ENCODE data around the gene CRYBG3. TPM values are rescaled to one million over a fixed set of nuclear protein-coding genes. Genes with fewer than 3 reads are reported as not detected.

CRYBG3 gene
- total RNA-seq, 1 experiment from 2014 or later, result 5.9 TPM

GRCh38 chr3:97932387-97932801 lies 110.6 kb downstream of the CRYBG3 start:
- H3K18ac ChIP-seq (ENCODE audit: insufficient read length, low read depth, low read length), result no peak overlapping the region
- no peak overlapping the region for H3K56ac ChIP-seq (ENCODE audit: insufficient read length, low read depth, low read length)
- H3K36me3 Mint-ChIP-seq (ENCODE audit: insufficient read depth in 1 of 3, low read depth in 3 of 3), result peaks cover 0 to 2% (median 0%) of the 10 kb centered on the region in 3 experiments; a peak in 4 of 7 replicates
- no peak overlapping the region for H3K27ac ChIP-seq (ENCODE audit: insufficient read length, low read depth, low read length)
- H3K27me3 Mint-ChIP-seq (ENCODE audit: low read depth), result no peaks in the 10 kb centered on the region
- no peak for TF ChIP-seq CTCF (conservative IDR thresholded peaks at IDR 0.05)
- no peak overlapping the region for H4K8ac ChIP-seq (replicated peaks; ENCODE audit: insufficient read length, low read depth, low read length)
- no peak overlapping the region for H2BK5ac ChIP-seq (ENCODE audit: insufficient read length, low read length)
- no peaks in the 10 kb centered on the region for H4K20me1 ChIP-seq (ENCODE audit: control insufficient read depth, insufficient read depth, insufficient read length)
- no peak overlapping the region for H2BK12ac ChIP-seq (ENCODE audit: insufficient read length, low read depth, low read length)
- no peaks in the 10 kb centered on the region for H3K27me3 ChIP-seq (ENCODE audit: insufficient read depth, low read length)
- H3K4me1 ChIP-seq (ENCODE audit: insufficient read depth, low read length), result no peaks in the 10 kb centered on the region
- no peak overlapping the region; the same call in 1 of the 2 replicates for H3K14ac ChIP-seq (ENCODE audit: insufficient read depth, low read length)
- H3K9me3 ChIP-seq (ENCODE audit: control insufficient read depth, low read depth, low read length), result no peaks in the 10 kb centered on the region
- no peak overlapping the region for H2BK15ac ChIP-seq (ENCODE audit: low read depth, low read length)
- no peaks in the 10 kb centered on the region for H3K79me2 ChIP-seq (ENCODE audit: insufficient read depth, low read length)
- H3K4ac ChIP-seq (ENCODE audit: low read depth, low read length), result no peak overlapping the region
- H2BK20ac ChIP-seq (ENCODE audit: low read depth, low read length, poor library complexity, severe bottlenecking), result no peak overlapping the region
- H3K27ac Mint-ChIP-seq, result peak overlapping the region in 1 of 3 experiments; percentile 42; a peak in 1 of 7 replicates
- DNase-seq, result no peak
- H4K5ac ChIP-seq (ENCODE audit: insufficient read length, low read depth, low read length), result no peak overlapping the region
- no peak overlapping the region for H3K4me3 Mint-ChIP-seq
- no peak overlapping the region for H4K91ac ChIP-seq (ENCODE audit: insufficient read length, low read depth, low read length)
- no CpG with 5 or more reads among the region's 4 CpGs for WGBS (ENCODE audit: extremely low coverage, insufficient read length, low lambda C conversion rate)
- H3K23me2 ChIP-seq (ENCODE audit: insufficient read length, low read depth, low read length, poor library complexity, severe bottlenecking), result no peaks in the 10 kb centered on the region
- no peak overlapping the region for H2AK5ac ChIP-seq (ENCODE audit: insufficient read length, low read length)
- H3K4me2 ChIP-seq (ENCODE audit: insufficient read depth, insufficient read length, low read length), result no peak overlapping the region
- H3K79me1 ChIP-seq (ENCODE audit: insufficient read depth, low read depth, low read length, poor library complexity, severe bottlenecking), result no peaks in the 10 kb centered on the region
- H3K9ac ChIP-seq (ENCODE audit: extremely low read depth, insufficient read length, low read length), result no peak overlapping the region
- H3K9me3 Mint-ChIP-seq, result no peaks in the 10 kb centered on the region
- no peak overlapping the region for H2BK120ac ChIP-seq (ENCODE audit: low read depth, low read length, poor library complexity, severe bottlenecking)
- no peak overlapping the region for H3T11ph ChIP-seq (ENCODE audit: low read length)
- no peaks in the 10 kb centered on the region for H3K4me1 Mint-ChIP-seq
- H3K23ac ChIP-seq (ENCODE audit: insufficient read length, low read depth, low read length), result no peak overlapping the region
- H2AFZ ChIP-seq (ENCODE audit: low read length), result no peak overlapping the region

All from H9 (cell line).